Mucosa of rectum (tissue), 2 donors: ENCODE results near the gene RETREG1.
"Not testable (repeated sequence)": the region's sequence is repeated elsewhere in the genome, so short reads cannot be mapped to it uniquely, and the experiment has no call there.

Source experiments
- H3K27ac ChIP-seq, 2 donors: one replicate each; pipeline ENCODE4 v1.7.0; 2013; ENCODE audit warnings: inconsistent platforms in 2 of 2, low read depth in 2 of 2, low read length in 2 of 2
- H3K27me3 ChIP-seq, 2 donors: one replicate each; pipeline ENCODE4 v1.7.0; 2013; ENCODE audit warnings: low read length in 2 of 2; ENCODE audit not compliant: control insufficient read depth in 2 of 2, insufficient read depth in 2 of 2
- H3K36me3 ChIP-seq, 2 donors: one replicate each; pipeline ENCODE4 v1.7.0; 2013; ENCODE audit warnings: low read length in 2 of 2; ENCODE audit not compliant: control insufficient read depth in 2 of 2, insufficient read depth in 2 of 2
- H3K4me1 ChIP-seq, 2 donors: one replicate each; pipeline ENCODE4 v1.7.0; 2013; ENCODE audit warnings: low read length in 2 of 2, mild to moderate bottlenecking in 1 of 2; ENCODE audit not compliant: control insufficient read depth in 2 of 2, insufficient read depth in 2 of 2
- H3K4me3 ChIP-seq, 2 donors: one replicate each; pipeline ENCODE4 v1.7.0; 2013; ENCODE audit warnings: low read length in 2 of 2
- H3K9ac ChIP-seq, 2 donors: one replicate each; pipeline ENCODE4 v1.7.0; 2013; ENCODE audit warnings: low read length in 2 of 2, low read depth in 1 of 2, mild to moderate bottlenecking in 1 of 2
- H3K9me3 ChIP-seq, 2 donors: one replicate each; pipeline ENCODE4 v1.7.0; 2013; ENCODE audit warnings: low read length in 2 of 2; ENCODE audit not compliant: control insufficient read depth in 2 of 2
- donor health status: healthy.
- donor health status: Normal muscosa, but diverticular disease.

Gene RETREG1

GRCh38 chr5:16654647-16655334, 38.0 kb upstream of the RETREG1 start:
- Histone ChIP-seq H3K9ac (no peak overlapping the region), H3K4me1 (no peaks in the 10 kb centered on the region), H3K36me3 (no peaks in the 10 kb centered on the region), H3K9me3 (no peaks in the 10 kb centered on the region), H3K4me3 (no peak overlapping the region), H3K27ac (no peak overlapping the region), H3K27me3 (no peaks in the 10 kb centered on the region)

GRCh38 chr5:16648739-16649138, 31.9 kb upstream of the RETREG1 start:
- not testable (repeated sequence) for H3K27ac ChIP-seq, H3K9ac ChIP-seq, H3K4me1 ChIP-seq, H3K9me3 ChIP-seq, H3K4me3 ChIP-seq, H3K27me3 ChIP-seq, H3K36me3 ChIP-seq

- Histone ChIP-seq H3K27ac (no peak overlapping the region), H3K9me3 (no peaks in the 10 kb centered on the region), H3K4me1 (no peaks in the 10 kb centered on the region), H3K9ac (no peak overlapping the region), H3K27me3 (no peaks in the 10 kb centered on the region), H3K36me3 (no peaks in the 10 kb centered on the region), H3K4me3 (no peak overlapping the region)
Observed at GRCh38 chr5:16644301-16644889, 27.6 kb upstream of the RETREG1 start.

- H3K4me3 ChIP-seq: no peak overlapping the region
- H3K9ac ChIP-seq: no peak overlapping the region
- H3K9me3 ChIP-seq: no peaks in the 10 kb centered on the region
- no peaks in the 10 kb centered on the region for H3K27me3 ChIP-seq
- H3K36me3 ChIP-seq: no peaks in the 10 kb centered on the region
- no peaks in the 10 kb centered on the region for H3K4me1 ChIP-seq
- no peak overlapping the region for H3K27ac ChIP-seq
Observed at GRCh38 chr5:16642867-16643266, 26.1 kb upstream of the RETREG1 start.

- Histone ChIP-seq H3K4me3 (no peak overlapping the region), H3K4me1 (no peaks in the 10 kb centered on the region), H3K27ac (no peak overlapping the region), H3K9me3 (no peaks in the 10 kb centered on the region), H3K36me3 (no peaks in the 10 kb centered on the region), H3K9ac (no peak overlapping the region), H3K27me3 (no peaks in the 10 kb centered on the region)
Observed at GRCh38 chr5:16639206-16639605, 22.4 kb upstream of the RETREG1 start.

GRCh38 chr5:16628376-16628775, 11.6 kb upstream of the RETREG1 start:
- Histone ChIP-seq H3K9ac (no peak overlapping the region), H3K27ac (no peak overlapping the region), H3K4me1 (no peaks in the 10 kb centered on the region), H3K4me3 (no peak overlapping the region), H3K9me3 (no peaks in the 10 kb centered on the region), H3K36me3 (no peaks in the 10 kb centered on the region), H3K27me3 (no peaks in the 10 kb centered on the region)

- Histone ChIP-seq H3K27ac (no peak overlapping the region), H3K4me1 (no peaks in the 10 kb centered on the region), H3K36me3 (no peaks in the 10 kb centered on the region), H3K4me3 (no peak overlapping the region), H3K9me3 (no peaks in the 10 kb centered on the region), H3K27me3 (no peaks in the 10 kb centered on the region), H3K9ac (no peak overlapping the region)
Observed at GRCh38 chr5:16626696-16627264, 10.0 kb upstream of the RETREG1 start.

GRCh38 chr5:16625096-16625495, 8.3 kb upstream of the RETREG1 start:
- Histone ChIP-seq H3K36me3 (no peaks in the 10 kb centered on the region), H3K27ac (no peak overlapping the region), H3K4me1 (no peaks in the 10 kb centered on the region), H3K4me3 (no peak overlapping the region), H3K9me3 (no peaks in the 10 kb centered on the region), H3K9ac (no peak overlapping the region), H3K27me3 (no peaks in the 10 kb centered on the region)

- H3K36me3 ChIP-seq: no peaks in the 10 kb centered on the region
- no peak overlapping the region for H3K4me3 ChIP-seq
- H3K9me3 ChIP-seq: no peaks in the 10 kb centered on the region
- H3K4me1 ChIP-seq: peaks cover 14 to 20% of the 10 kb centered on the region in 2 donors
- no peak overlapping the region for H3K9ac ChIP-seq
- H3K27ac ChIP-seq: no peak overlapping the region
- H3K27me3 ChIP-seq: no peaks in the 10 kb centered on the region
Observed at GRCh38 chr5:16619136-16619535, 2.3 kb upstream of the RETREG1 start.

GRCh38 chr5:16618138-16618897, 1.5 kb upstream of the RETREG1 start:
- Histone ChIP-seq H3K4me3 (no peak overlapping the region), H3K9ac (no peak overlapping the region), H3K27me3 (no peaks in the 10 kb centered on the region), H3K4me1 (peaks cover 14 to 20% of the 10 kb centered on the region in 2 donors), H3K36me3 (no peaks in the 10 kb centered on the region), H3K9me3 (no peaks in the 10 kb centered on the region), H3K27ac (no peak overlapping the region)
